Activated CD8-positive, alpha-beta T cell treated with anti-CD3 and anti-CD28 coated beads for 36 hours (primary cell): ENCODE data around the gene FXYD3. TPM values are rescaled to one million over a fixed set of nuclear protein-coding genes. Genes with fewer than 3 reads are reported as not detected.

ENCODE experiments used
- ATAC-seq: fragments of 200-7000 bp; cut with Tn5 transposase; one replicate; pipeline ENCODE4 v1.10.0; 2021; ENCODE audit warnings: mild to moderate bottlenecking, moderate library complexity
- CTCF ChIA-PET: fragments of 350-600 bp; sonication (Branson Sonifier 250); formaldehyde crosslinking; loops from one replicate; lab custom pipeline; 2021; ENCODE audit warnings: antibody characterized with exemption; lab: Charles Lee
- POLR2A ChIA-PET: fragments of 350-600 bp; sonication (Branson Sonifier 250); formaldehyde crosslinking; loops from one replicate; lab custom pipeline; 2021; ENCODE audit warnings: antibody characterized with exemption; lab: Charles Lee
- DNase-seq: peaks from one replicate; pipeline ENCODE4 v3.0.0-alpha.2; 2020
- H3K27ac Mint-ChIP-seq: one replicate; pipeline ENCODE4 v1.8.0; 2021; ENCODE audit warnings: mild to moderate bottlenecking, mixed read lengths
- H3K27me3 Mint-ChIP-seq: one replicate; pipeline ENCODE4 v1.8.0; 2021; ENCODE audit warnings: mixed read lengths
- H3K36me3 Mint-ChIP-seq: one replicate; pipeline ENCODE4 v1.8.0; 2021; ENCODE audit warnings: low read depth, mixed read lengths
- H3K4me1 Mint-ChIP-seq: one replicate; pipeline ENCODE4 v1.8.0; 2021; ENCODE audit warnings: low read depth, mixed read lengths
- H3K4me3 Mint-ChIP-seq: one replicate; pipeline ENCODE4 v1.8.0; 2021; ENCODE audit warnings: mild to moderate bottlenecking, moderate library complexity, mixed read lengths
- H3K9me3 Mint-ChIP-seq: one replicate; pipeline ENCODE4 v1.8.0; 2021; ENCODE audit warnings: mixed read lengths
- intact Hi-C: fragments of 100-400 bp; cut with micrococcal nuclease; formaldehyde crosslinking; loops from one replicate; pipeline ENCODE4 v1.10.0; 2022
- total RNA-seq, 2 experiments: library from RNA; stranded (reverse); gene quantifications; one replicate each; pipeline ENCODE4 v1.2.3, GENCODE V29; 2021
- TF ChIP-seq, protein P1 (sequence below): fragments of 200-600 bp; IDR thresholded peaks from one replicate; pipeline ENCODE4 v1.8.0; 2022; ENCODE audit warnings: antibody characterized with exemption, mild to moderate bottlenecking

The FXYD3 gene
- total RNA-seq, 2 experiments from 2014 or later, result not detected

DNA sequence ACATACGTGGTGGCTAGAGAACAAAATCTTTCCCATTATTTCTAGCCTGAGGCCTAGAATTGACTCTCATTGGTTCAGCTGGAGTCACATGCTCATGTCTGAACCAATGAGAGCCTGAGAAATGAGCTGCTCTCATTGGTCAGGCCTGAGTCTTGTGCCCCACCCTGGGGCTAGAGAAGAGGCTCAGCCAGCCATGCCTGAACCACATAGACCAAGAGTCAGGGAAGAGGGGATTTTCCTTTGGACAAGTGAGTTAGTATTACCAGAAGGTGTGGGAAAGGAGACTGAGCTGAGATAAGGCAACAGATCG, 45.8 kb downstream of the FXYD3 start:
- DNase-seq (no peak), ATAC-seq (no peak)
- Mint-ChIP-seq H3K27me3 (no peaks in the 10 kb centered on the region), H3K27ac (peak overlapping the region; percentile 30), H3K9me3 (peaks cover 45% of the 10 kb centered on the region), H3K4me1 (peaks cover 48% of the 10 kb centered on the region), H3K4me3 (no peak overlapping the region), H3K36me3 (peaks cover 100% of the 10 kb centered on the region)
- POLR2A ChIA-PET, result interaction anchor here (0.8 to 3.2 kb wide), 4 partner anchors 11 to 100 kb away, joined by 3 to 17 read pairs (median 4); no protein-coding TSS in a partner anchor
- TF ChIP-seq, protein P1, sequence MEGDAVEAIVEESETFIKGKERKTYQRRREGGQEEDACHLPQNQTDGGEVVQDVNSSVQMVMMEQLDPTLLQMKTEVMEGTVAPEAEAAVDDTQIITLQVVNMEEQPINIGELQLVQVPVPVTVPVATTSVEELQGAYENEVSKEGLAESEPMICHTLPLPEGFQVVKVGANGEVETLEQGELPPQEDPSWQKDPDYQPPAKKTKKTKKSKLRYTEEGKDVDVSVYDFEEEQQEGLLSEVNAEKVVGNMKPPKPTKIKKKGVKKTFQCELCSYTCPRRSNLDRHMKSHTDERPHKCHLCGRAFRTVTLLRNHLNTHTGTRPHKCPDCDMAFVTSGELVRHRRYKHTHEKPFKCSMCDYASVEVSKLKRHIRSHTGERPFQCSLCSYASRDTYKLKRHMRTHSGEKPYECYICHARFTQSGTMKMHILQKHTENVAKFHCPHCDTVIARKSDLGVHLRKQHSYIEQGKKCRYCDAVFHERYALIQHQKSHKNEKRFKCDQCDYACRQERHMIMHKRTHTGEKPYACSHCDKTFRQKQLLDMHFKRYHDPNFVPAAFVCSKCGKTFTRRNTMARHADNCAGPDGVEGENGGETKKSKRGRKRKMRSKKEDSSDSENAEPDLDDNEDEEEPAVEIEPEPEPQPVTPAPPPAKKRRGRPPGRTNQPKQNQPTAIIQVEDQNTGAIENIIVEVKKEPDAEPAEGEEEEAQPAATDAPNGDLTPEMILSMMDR, result no peak
- CTCF ChIA-PET, result interaction anchor here (0.8 to 1.5 kb wide), 3 partner anchors 19 to 108 kb away, joined by 3 to 4 read pairs (median 3); partner anchors contain the start of gene USF2
- intact Hi-C loops, result no loop called here

DNA sequence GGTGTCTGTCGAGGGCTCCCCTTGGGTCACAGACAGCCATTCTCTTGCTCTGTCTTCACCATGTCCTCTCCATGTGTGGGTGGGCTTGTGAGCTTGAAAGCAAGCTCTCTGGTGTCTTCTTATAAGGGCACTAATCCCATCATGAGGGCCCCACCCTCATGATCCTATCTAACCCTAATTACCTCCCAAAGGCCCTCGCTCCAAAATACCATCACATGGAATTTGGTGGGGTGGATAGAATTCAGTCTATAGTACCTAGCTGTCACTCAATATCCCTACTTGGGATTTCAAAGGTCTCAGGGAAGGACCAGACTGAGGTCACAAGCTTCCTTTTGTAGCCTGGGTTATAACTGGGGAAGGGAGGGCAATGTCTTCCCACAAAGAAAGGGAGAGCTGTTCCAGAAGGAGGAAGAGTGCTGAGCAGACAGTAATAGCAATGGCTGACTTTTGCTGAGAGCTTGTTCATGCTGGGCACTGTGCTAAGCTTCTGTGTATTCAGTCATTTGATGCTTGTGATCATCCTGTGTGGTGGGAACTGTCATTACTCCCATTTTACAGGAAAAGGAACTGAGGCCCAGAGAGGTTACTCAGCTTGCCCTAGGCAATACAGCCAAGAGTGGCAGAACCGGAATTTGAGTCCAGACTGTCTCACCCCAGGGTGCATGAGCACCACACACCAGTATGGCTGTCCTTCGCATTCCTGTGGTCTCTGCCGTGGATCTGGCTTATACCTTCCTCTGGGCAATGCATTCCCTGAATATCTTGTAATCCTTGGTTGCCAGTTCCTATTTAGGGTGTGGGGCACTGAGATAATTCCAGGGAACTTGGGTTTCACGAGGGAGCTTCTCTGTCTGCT, 47.1 kb downstream of the FXYD3 start:
- Mint-ChIP-seq H3K27ac (peak overlapping the region; percentile 67), H3K4me3 (no peak overlapping the region), H3K4me1 (peaks cover 48% of the 10 kb centered on the region), H3K36me3 (peaks cover 100% of the 10 kb centered on the region), H3K9me3 (peaks cover 49% of the 10 kb centered on the region), H3K27me3 (no peaks in the 10 kb centered on the region)
- ATAC-seq (no peak), DNase-seq (no peak)
- intact Hi-C loops, result no loop called here
- TF ChIP-seq, protein P1, result no peak
- ChIA-PET POLR2A (interaction anchor here (0.7 to 3.2 kb wide), 6 partner anchors 8 to 109 kb away, joined by 3 to 17 read pairs (median 4); partner anchors contain the start of gene FXYD5), CTCF (interaction anchor here (0.9 to 2.0 kb wide), 6 partner anchors 9 to 103 kb away, joined by 3 to 9 read pairs (median 4); partner anchors contain the start of genes FXYD3 and FXYD5)

DNA sequence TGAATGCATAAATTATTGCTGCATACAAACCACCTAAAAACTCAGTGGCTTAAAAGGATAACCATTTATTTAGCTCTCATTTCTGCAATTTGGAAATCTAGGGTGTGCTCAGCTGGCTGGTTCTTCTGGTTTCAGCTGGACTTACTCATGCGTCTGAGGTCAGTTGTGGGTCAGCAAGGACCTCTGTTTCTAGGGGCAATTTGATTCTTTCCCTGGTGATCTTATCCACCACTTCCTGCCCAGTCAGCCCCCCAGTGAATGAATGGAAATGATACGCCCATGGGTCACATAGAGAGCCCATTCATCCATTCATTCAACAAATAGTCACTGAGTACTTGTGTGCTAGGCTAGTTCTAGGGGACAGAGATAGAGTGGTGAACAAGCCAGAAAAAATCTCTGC, 48.8 kb downstream of the FXYD3 start:
- Mint-ChIP-seq H3K9me3 (peaks cover 49% of the 10 kb centered on the region), H3K27me3 (no peaks in the 10 kb centered on the region), H3K36me3 (peaks cover 97% of the 10 kb centered on the region), H3K4me1 (peaks cover 35% of the 10 kb centered on the region), H3K4me3 (no peak overlapping the region), H3K27ac (peak overlapping the region; percentile 25)
- POLR2A ChIA-PET, result interaction anchor here (0.8 to 1.4 kb wide), 4 partner anchors 10 to 51 kb away, joined by 3 to 4 read pairs (median 3); no protein-coding TSS in a partner anchor
- intact Hi-C loops, result no loop called here
- DNase-seq (no peak), ATAC-seq (no peak)
- TF ChIP-seq, protein P1, result no peak
- CTCF ChIA-PET, result interaction anchor here (1.0 kb wide), 1 partner anchor 11 kb away, joined by 5 read pairs; no protein-coding TSS in a partner anchor

DNA sequence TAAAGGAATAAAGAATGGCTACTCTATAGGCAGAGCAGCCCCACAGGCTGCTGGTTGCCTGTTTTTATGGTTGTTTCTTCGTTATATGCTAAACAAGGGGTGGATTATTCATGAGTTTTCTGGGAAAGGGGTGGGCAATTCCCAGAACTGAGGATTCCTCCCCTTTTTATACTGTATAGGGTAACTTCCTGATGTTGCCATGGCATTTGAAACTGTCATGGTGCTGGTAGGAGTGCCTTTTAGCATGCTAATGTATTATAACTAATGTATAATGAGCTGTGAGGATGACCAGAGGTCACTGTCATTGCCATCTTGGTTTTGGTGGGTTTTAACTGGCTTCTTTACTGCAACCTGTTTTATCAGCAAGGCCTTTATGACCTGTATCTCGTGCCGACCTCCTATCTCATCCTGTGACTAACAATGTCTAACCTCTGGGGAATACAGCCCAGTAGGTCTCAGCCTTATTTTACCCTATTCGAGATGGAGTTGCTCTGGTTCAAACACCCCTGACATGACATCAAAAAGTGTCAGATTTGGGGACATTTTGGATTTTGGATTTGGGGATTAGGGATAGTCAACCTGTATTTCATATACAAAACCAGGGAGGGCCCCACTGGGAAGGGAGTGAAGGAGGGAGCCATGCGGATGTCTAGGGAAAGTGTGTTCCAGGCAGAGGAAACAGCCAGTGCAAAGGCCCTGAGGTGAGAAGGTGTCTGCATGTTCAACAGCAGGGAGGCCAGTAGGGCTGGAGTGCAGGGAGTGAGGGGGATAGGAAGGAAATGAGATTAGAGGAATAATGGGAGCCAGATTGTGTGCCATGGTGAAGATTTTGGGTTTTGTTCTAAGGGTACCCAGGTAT, 49.8 kb downstream of the FXYD3 start:
- H3K4me1 Mint-ChIP-seq, result peaks cover 36% of the 10 kb centered on the region
- DNase-seq (no peak), ATAC-seq (no peak)
- peaks cover 49% of the 10 kb centered on the region for H3K9me3 Mint-ChIP-seq
- no peak overlapping the region for H3K4me3 Mint-ChIP-seq
- peaks cover 94% of the 10 kb centered on the region for H3K36me3 Mint-ChIP-seq
- H3K27ac Mint-ChIP-seq, result peak overlapping the region; percentile 55
- TF ChIP-seq, protein P1, result no peak
- intact Hi-C loops, result no loop called here
- no peaks in the 10 kb centered on the region for H3K27me3 Mint-ChIP-seq
- CTCF ChIA-PET, result interaction anchor here (1.4 kb wide), 1 partner anchor 11 kb away, joined by 6 read pairs; the partner anchor contains the start of gene FXYD5
- POLR2A ChIA-PET, result interaction anchor here (2.7 to 2.9 kb wide), 2 partner anchors 7 to 9 kb away, joined by 9 read pairs; no protein-coding TSS in a partner anchor
